ENCODE results near the gene HOMER3.

- TF ChIP-seq ZNF619 (CRISPR knock-in tag; IDR thresholded peaks at IDR 0.05) (no peak), BRD4 (CRISPR knock-in tag; IDR thresholded peaks at IDR 0.05) (no peak), ELF4 (CRISPR knock-in tag; IDR thresholded peaks at IDR 0.05; ENCODE audit: borderline replicate concordance) (no peak), CTCF (CRISPR knock-in tag; IDR thresholded peaks at IDR 0.05) (no peak), ZNF772 (CRISPR knock-in tag; IDR thresholded peaks at IDR 0.05) (no peak), ZNF296 (CRISPR knock-in tag; conservative IDR thresholded peaks at IDR 0.05) (no peak), CEBPB (IDR thresholded peaks at IDR 0.05; ENCODE audit: borderline replicate concordance, low read depth, low read length) (no peak)
Measured at GRCh38 chr19:18929311-18929710, 11.7 kb downstream of the HOMER3 start.
